MM.1S (cell line): ENCODE measurements around the gene CLEC16A.

Experiments used
- CTCF ChIP-seq: fragments of 300-600 bp; sonication (generic); IDR thresholded peaks from 2 replicates; pipeline ENCODE4 v1.5.1; 2016; ENCODE audit warnings: antibody characterized with exemption, low read length, mixed read lengths
- EZH2 ChIP-seq: fragments of 300-600 bp; sonication (generic); optimal IDR thresholded peaks from 2 replicates; pipeline ENCODE3; 2017; ENCODE audit warnings: low read depth, mild to moderate bottlenecking, antibody characterized with exemption, low read length, mixed read lengths
- EZH2phosphoT487 ChIP-seq: fragments of 300-600 bp; sonication (generic); IDR thresholded peaks from 2 replicates; pipeline ENCODE4 v1.6.1; 2018; ENCODE audit warnings: antibody characterized with exemption, low read length

DNA sequence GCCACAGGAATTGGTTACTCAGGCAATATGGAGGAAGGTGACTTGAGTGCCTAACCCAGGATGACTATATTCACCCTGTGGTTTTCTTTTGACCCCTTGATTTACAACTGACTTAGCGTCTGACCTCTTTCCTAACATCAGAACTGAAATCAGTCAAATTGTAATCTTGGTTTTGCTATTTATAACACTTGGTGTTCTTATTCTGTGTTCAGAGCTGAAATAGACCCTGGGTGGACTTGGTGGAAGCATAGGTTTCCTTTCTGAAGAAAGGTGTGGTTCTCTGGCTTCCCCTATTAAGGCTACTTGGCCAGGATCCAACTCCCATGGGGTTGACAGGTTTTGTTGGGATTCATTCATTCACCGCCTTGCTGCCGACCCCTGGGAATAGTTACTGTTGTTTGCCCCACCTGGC is 80.8 kb downstream of the CLEC16A start:
- no peak for TF ChIP-seq EZH2
- TF ChIP-seq CTCF, result no peak
- TF ChIP-seq EZH2phosphoT487, result no peak
